K562 (cell line): ENCODE measurements around the gene MBP. TPM values are rescaled to one million over a fixed set of nuclear protein-coding genes. Genes with fewer than 3 reads are reported as not detected.

Experiments
- ATAC-seq: fragments of 200-7000 bp; cut with Tn5 transposase; 3 replicates; pipeline ENCODE4 v1.9.1; 2020; ENCODE audit warnings: moderate library complexity
- BruUV-seq: library from RNA; stranded (reverse); fragments of 400-500 nt; replicated peaks from 2 replicates; lab custom pipeline; 2021; lab: Mats Ljungman, UMichigan
- CTCF ChIA-PET: fragments of 300-600 bp; formaldehyde crosslinking; extraction: SDS; loops from one replicate; lab custom pipeline; 2021; ENCODE audit warnings: low intra/inter-chr PET ratio; lab: Yijun Ruan, JAX
- POLR2A ChIA-PET: fragments of 300-600, 350-650 bp; sonication (Branson Sonifier 250); formaldehyde crosslinking; extraction: SDS; loops from one replicate; lab custom pipeline; 2021; ENCODE audit warnings: antibody characterized with exemption, inconsistent platforms; lab: Yijun Ruan, JAX
- DNase-seq, 4 experiments: peaks; one replicate each; pipeline versions ENCODE4 v3.0.0 to v3.0.0-alpha.2; 2011 to 2018; ENCODE audit warnings: low spot score in 3 of 4, mixed read lengths in 3 of 4; ENCODE audit errors: extremely low read depth in 1 of 4
- FAIRE-seq: peaks from 2 replicates; lab custom pipeline; 2011; peaks lifted over from hg19 to GRCh38; lab: Jason Lieb, UNC
- H2AFZ ChIP-seq: 2 replicates; pipeline ENCODE4 v1.6.0; 2011; ENCODE audit warnings: low read depth, low read length, control low read depth, inconsistent platforms
- H3K27ac ChIP-seq: fragments of 200-600 bp; 3 replicates; pipeline ENCODE4 v1.8.0; 2011; ENCODE audit warnings: low read depth, mild to moderate bottlenecking, control low read depth, inconsistent platforms, low read length, moderate library complexity, mixed read lengths; ENCODE audit errors: extremely low read depth
- H3K27me3 ChIP-seq, 2 experiments: fragments of 300-600 bp in 1 of 2; 2 replicates in 1 of 2; 3 replicates in 1 of 2; pipeline versions ENCODE4 v1.6.0 to v1.8.0; 2011; ENCODE audit warnings: inconsistent platforms in 2 of 2, low read length in 2 of 2, mild to moderate bottlenecking in 1 of 2, mixed read lengths in 1 of 2, moderate library complexity in 1 of 2; ENCODE audit not compliant: control insufficient read depth in 2 of 2, insufficient read depth in 2 of 2
- H3K36me3 ChIP-seq: fragments of 300-600 bp; 3 replicates; pipeline ENCODE4 v1.8.0; 2011; ENCODE audit warnings: mild to moderate bottlenecking, low read length, inconsistent platforms; ENCODE audit not compliant: control insufficient read depth, insufficient read depth
- H3K4me1 ChIP-seq, 2 experiments: fragments of 200-600 bp in 1 of 2; replicated peaks in 1 of 2; 2 replicates in 1 of 2; 3 replicates in 1 of 2; pipeline versions ENCODE4 v1.5.1 to v1.8.0; 2011; ENCODE audit warnings: inconsistent platforms in 2 of 2, low read length in 2 of 2, mild to moderate bottlenecking in 1 of 2, mixed read lengths in 1 of 2, moderate library complexity in 1 of 2; ENCODE audit not compliant: control insufficient read depth in 2 of 2, insufficient read depth in 2 of 2
- H3K4me2 ChIP-seq: 2 replicates; pipeline ENCODE4 v1.6.1; 2011; ENCODE audit warnings: low read length, control low read depth, inconsistent platforms, mixed read lengths; ENCODE audit not compliant: insufficient read depth
- H3K4me3 ChIP-seq: fragments of 200-600 bp; sonication (generic), shearing (Covaris generic); 2 replicates; pipeline ENCODE4 v1.5.1; 2016; ENCODE audit warnings: control low read depth, inconsistent platforms
- H3K79me2 ChIP-seq: fragments of 200-600 bp; 3 replicates; pipeline ENCODE4 v1.8.0; 2011; ENCODE audit warnings: low read length, inconsistent platforms; ENCODE audit not compliant: control insufficient read depth, insufficient read depth
- H3K9ac ChIP-seq, 2 experiments: 2 replicates each; pipeline versions ENCODE4 v1.6.0 to v1.6.1; 2011; ENCODE audit warnings: low read depth in 2 of 2, low read length in 2 of 2, control low read depth in 1 of 2, inconsistent platforms in 1 of 2, mild to moderate bottlenecking in 1 of 2, mixed read lengths in 1 of 2; ENCODE audit not compliant: insufficient read depth in 1 of 2
- H3K9me1 ChIP-seq: one replicate; pipeline ENCODE4 v1.6.0; 2011; ENCODE audit warnings: inconsistent platforms, mild to moderate bottlenecking, low read length, moderate library complexity; ENCODE audit not compliant: control insufficient read depth, insufficient read depth
- H3K9me3 ChIP-seq: replicated peaks from 2 replicates; pipeline ENCODE4 v1.5.1; 2011; ENCODE audit warnings: low read depth, low read length, inconsistent platforms; ENCODE audit not compliant: control insufficient read depth, insufficient read depth
- H4K20me1 ChIP-seq: replicated peaks from 2 replicates; pipeline ENCODE4 v1.6.1; 2011; ENCODE audit warnings: low read length, inconsistent platforms, mixed read lengths; ENCODE audit not compliant: control insufficient read depth, insufficient read depth
- DDX20 ChIP-seq: fragments of 450-650 bp; IDR thresholded peaks from 2 replicates; pipeline ENCODE4 v1.6.1; 2016; ENCODE audit warnings: missing genetic modification characterization, low read depth, mild to moderate bottlenecking, missing compliant biosample characterization, moderate library complexity
- MCM7 ChIP-seq, 2 experiments: fragments of 450-650 bp; IDR thresholded peaks; 2 replicates each; pipeline ENCODE4 v1.6.1; 2016 to 2018
- RBM39 ChIP-seq: fragments of 200-400 bp; formaldehyde crosslinking; optimal IDR thresholded peaks from 2 replicates; pipeline ENCODE3; 2018; ENCODE audit warnings: low read depth, low read length
- TOE1 ChIP-seq, 2 experiments: fragments of 450-650 bp in 1 of 2; sonication (generic) in 1 of 2; formaldehyde crosslinking in 1 of 2; IDR thresholded peaks; 2 replicates each; pipeline versions ENCODE4 v1.7.1 to v1.8.0; 2016 to 2022; ENCODE audit warnings: borderline replicate concordance in 2 of 2, mild to moderate bottlenecking in 2 of 2, antibody characterized with exemption in 1 of 2, inconsistent platforms in 1 of 2, low read depth in 1 of 2, missing genetic modification reagents in 1 of 2, moderate library complexity in 1 of 2
- WGBS: fragments of 100-300 bp; shearing (Covaris generic); methylation state at CpG from one replicate; pipeline ENCODE4 v1.1.6; 2016; ENCODE audit warnings: low coverage, mixed read lengths; ENCODE audit not compliant: insufficient coverage; ENCODE audit errors: missing lambda C conversion rate; 5-methylcytosine and 5-hydroxymethylcytosine counted together
- in situ Hi-C: fragments of 300-500 bp; cut with MboI; formaldehyde crosslinking; loops from 4 replicates; pipeline ENCODE4 v1.15.0; 2018; ENCODE audit warnings: inconsistent platforms, mixed read lengths
- intact Hi-C: fragments of 100-400 bp; cut with micrococcal nuclease; formaldehyde crosslinking; loops from 2 replicates; pipeline ENCODE4 v1.14.2; 2022
- polyA plus RNA-seq, 8 experiments: library from polyadenylated mRNA; depleted of rRNA in 4 of 8; stranded (reverse) in 5 of 8; unstranded in 3 of 8; fragments of >200 nt; fragmentation: Nextera tagmentation in 2 of 8; fragmentation: Illumina TruSeq in 1 of 8; extraction: Ambion mirVana in 2 of 8; extraction: Trizol in 1 of 8; gene quantifications; 2 replicates each; pipeline versions ENCODE4 v1.2.1 to v1.2.3, GENCODE V29; 2011 to 2014; ENCODE audit warnings: inconsistent platforms in 1 of 8, missing spikeins in 1 of 8
- total RNA-seq, 7 experiments: library from RNA; depleted of rRNA in 6 of 7; stranded (reverse); fragments of >200 nt in 6 of 7; fragmentation: Illumina TruSeq in 2 of 7; extraction: Trizol in 2 of 7; gene quantifications; 2 replicates each; pipeline versions ENCODE4 v1.2.1 to v1.2.3, GENCODE V29; 2011 to 2021; ENCODE audit warnings: low replicate concordance in 1 of 7

MBP gene
- total and polyA plus RNA-seq, 9 of the 15 experiments (the other 6 are each of a cell fraction or from before 2014, with no cell fraction given), result 0.09 TPM; not detected in 8

GRCh38 chr18:77105680-77106079 is 26.9 kb downstream of the MBP start:
- H3K4me1 ChIP-seq, result no peaks in the 10 kb centered on the region
- H3K4me3 ChIP-seq, result no peak overlapping the region
- ChIA-PET CTCF (no interaction called here), POLR2A (interaction anchor here (0.9 kb wide), 1 partner anchor 120 kb away, joined by 3 read pairs; no protein-coding TSS in a partner anchor)
- no peaks in the 10 kb centered on the region for H3K79me2 ChIP-seq
- H3K4me2 ChIP-seq, result no peak overlapping the region
- H2AFZ ChIP-seq, result no peak overlapping the region
- no peaks in the 10 kb centered on the region for H3K9me3 ChIP-seq
- 4% methylated on average over 2 of the region's 3 CpGs for WGBS
- no peak for FAIRE-seq
- no TSS peak for BruUV-seq
- in situ Hi-C loops (no loop called here), intact Hi-C loops (no loop called here)
- DNase-seq, result no peak
- TF ChIP-seq DDX20 (tag), result no peak
- no peak for TF ChIP-seq RBM39
- TF ChIP-seq TOE1 (IDR thresholded peaks at IDR 0.05; ENCODE audit: borderline replicate concordance), result no peak
- no peak for TF ChIP-seq TOE1 (CRISPR knock-in tag; IDR thresholded peaks at IDR 0.05; ENCODE audit: borderline replicate concordance, low read depth)
- H3K36me3 ChIP-seq, result no peaks in the 10 kb centered on the region
- no peak overlapping the region for H3K9ac ChIP-seq
- no peaks in the 10 kb centered on the region for H3K9me1 ChIP-seq
- ATAC-seq, result no peak
- no peak overlapping the region for H3K27ac ChIP-seq
- peaks cover 0 to 20% of the 10 kb centered on the region in 2 experiments; a peak in 3 of 5 replicates for H3K27me3 ChIP-seq
- H4K20me1 ChIP-seq, result no peaks in the 10 kb centered on the region

- Histone ChIP-seq H3K27me3 (peaks cover 0 to 20% of the 10 kb centered on the region in 2 experiments; a peak in 3 of 5 replicates), H3K79me2 (no peaks in the 10 kb centered on the region), H3K9me3 (no peaks in the 10 kb centered on the region), H3K9me1 (no peaks in the 10 kb centered on the region), H3K4me1 (no peaks in the 10 kb centered on the region), H3K27ac (no peak overlapping the region), H2AFZ (no peak overlapping the region), H4K20me1 (no peaks in the 10 kb centered on the region), H3K4me3 (no peak overlapping the region), H3K9ac (no peak overlapping the region), H3K36me3 (no peaks in the 10 kb centered on the region), H3K4me2 (no peak overlapping the region)
- intact Hi-C loops (no loop called here), in situ Hi-C loops (no loop called here)
- ATAC-seq, result no peak
- no peak for FAIRE-seq
- no TSS peak for BruUV-seq
- 12% methylated on average over 10 of the region's 10 CpGs for WGBS
- no peak for DNase-seq
- POLR2A ChIA-PET, result interaction anchor here (0.5 kb wide), 1 partner anchor 178 kb away, joined by 3 read pairs; no protein-coding TSS in a partner anchor
- TF ChIP-seq MCM7 (IDR thresholded peaks at IDR 0.05), result no peak
- CTCF ChIA-PET, result no interaction called here
Measured at GRCh38 chr18:77105028-77105427, 27.6 kb downstream of the MBP start.
